IPS-18a (cell line): ENCODE data around the gene CREB3.

Experiments used
- H3K27ac ChIP-seq: one replicate; pipeline ENCODE4 v1.5.1; 2013; ENCODE audit warnings: low read length
- H3K27me3 ChIP-seq: one replicate; pipeline ENCODE4 v1.6.1; 2013; ENCODE audit warnings: mild to moderate bottlenecking, low read length; ENCODE audit not compliant: control insufficient read depth, insufficient read depth
- H3K36me3 ChIP-seq: one replicate; pipeline ENCODE4 v1.6.1; 2013; ENCODE audit warnings: low read depth, low read length; ENCODE audit not compliant: control insufficient read depth
- H3K4me1 ChIP-seq: one replicate; pipeline ENCODE4 v1.6.1; 2013; ENCODE audit warnings: low read depth, low read length; ENCODE audit not compliant: control insufficient read depth
- H3K4me3 ChIP-seq: one replicate; pipeline ENCODE4 v1.5.1; 2013; ENCODE audit warnings: low read length
- H3K9ac ChIP-seq: one replicate; pipeline ENCODE4 v1.6.1; 2013; ENCODE audit warnings: mild to moderate bottlenecking, low read length, moderate library complexity
- H3K9me3 ChIP-seq: one replicate; pipeline ENCODE4 v1.6.1; 2013; ENCODE audit warnings: low read depth, low read length; ENCODE audit not compliant: control insufficient read depth

Gene CREB3

GRCh38 chr9:35756275-35757225 is 24.1 kb downstream of the CREB3 start:
- Histone ChIP-seq H3K9me3 (no peaks in the 10 kb centered on the region), H3K27me3 (no peaks in the 10 kb centered on the region), H3K9ac (peak overlapping the region; percentile 77), H3K36me3 (peaks cover 21% of the 10 kb centered on the region), H3K27ac (no peak overlapping the region), H3K4me1 (peaks cover 6% of the 10 kb centered on the region), H3K4me3 (peak overlapping the region; percentile 76)

GRCh38 chr9:35757226-35757891 is 24.9 kb downstream of the CREB3 start:
- H3K4me1 ChIP-seq: peaks cover 6% of the 10 kb centered on the region
- no peaks in the 10 kb centered on the region for H3K27me3 ChIP-seq
- peak overlapping the region; percentile 44 for H3K27ac ChIP-seq
- H3K4me3 ChIP-seq: peak overlapping the region; percentile 76
- peak overlapping the region; percentile 77 for H3K9ac ChIP-seq
- no peaks in the 10 kb centered on the region for H3K9me3 ChIP-seq
- peaks cover 15% of the 10 kb centered on the region for H3K36me3 ChIP-seq

- peak overlapping the region; percentile 76 for H3K4me3 ChIP-seq
- no peaks in the 10 kb centered on the region for H3K27me3 ChIP-seq
- peaks cover 10% of the 10 kb centered on the region for H3K36me3 ChIP-seq
- peak overlapping the region; percentile 77 for H3K9ac ChIP-seq
- peaks cover 6% of the 10 kb centered on the region for H3K4me1 ChIP-seq
- H3K9me3 ChIP-seq: no peaks in the 10 kb centered on the region
- no peak overlapping the region for H3K27ac ChIP-seq
Measured at GRCh38 chr9:35757892-35758275, 25.4 kb downstream of the CREB3 start.

- peak overlapping the region; percentile 76 for H3K4me3 ChIP-seq
- H3K9me3 ChIP-seq: no peaks in the 10 kb centered on the region
- H3K4me1 ChIP-seq: peaks cover 6% of the 10 kb centered on the region
- H3K9ac ChIP-seq: no peak overlapping the region
- H3K36me3 ChIP-seq: peaks cover 4% of the 10 kb centered on the region
- H3K27ac ChIP-seq: no peak overlapping the region
- H3K27me3 ChIP-seq: no peaks in the 10 kb centered on the region
Measured at GRCh38 chr9:35758475-35759050, 26.1 kb downstream of the CREB3 start.

GRCh38 chr9:35759795-35760194 is 27.3 kb downstream of the CREB3 start:
- Histone ChIP-seq H3K9ac (no peak overlapping the region), H3K4me3 (no peak overlapping the region), H3K27ac (no peak overlapping the region), H3K36me3 (no peaks in the 10 kb centered on the region), H3K9me3 (no peaks in the 10 kb centered on the region), H3K27me3 (no peaks in the 10 kb centered on the region), H3K4me1 (peaks cover 6% of the 10 kb centered on the region)

- no peak overlapping the region for H3K27ac ChIP-seq
- H3K27me3 ChIP-seq: no peaks in the 10 kb centered on the region
- H3K4me1 ChIP-seq: peaks cover 6% of the 10 kb centered on the region
- H3K9ac ChIP-seq: no peak overlapping the region
- no peak overlapping the region for H3K4me3 ChIP-seq
- H3K36me3 ChIP-seq: no peaks in the 10 kb centered on the region
- no peaks in the 10 kb centered on the region for H3K9me3 ChIP-seq
Measured at GRCh38 chr9:35760651-35761050, 28.2 kb downstream of the CREB3 start.

- Histone ChIP-seq H3K4me1 (peaks cover 2% of the 10 kb centered on the region), H3K27ac (no peak overlapping the region)
Measured at GRCh38 chr9:35763181-35763580, 30.7 kb downstream of the CREB3 start.

GRCh38 chr9:35763803-35764202 is 31.3 kb downstream of the CREB3 start:
- Histone ChIP-seq H3K27ac (no peak overlapping the region), H3K27me3 (no peaks in the 10 kb centered on the region), H3K9me3 (no peaks in the 10 kb centered on the region), H3K4me3 (no peak overlapping the region), H3K36me3 (no peaks in the 10 kb centered on the region), H3K9ac (no peak overlapping the region), H3K4me1 (no peaks in the 10 kb centered on the region)

More at GRCh38 chr9:35763181-35763580, 30.7 kb downstream of the CREB3 start:
- Histone ChIP-seq H3K9ac (no peak overlapping the region), H3K4me3 (no peak overlapping the region), H3K9me3 (no peaks in the 10 kb centered on the region), H3K36me3 (no peaks in the 10 kb centered on the region), H3K27me3 (no peaks in the 10 kb centered on the region)

GRCh38 chr9:35766997-35767396 is 34.5 kb downstream of the CREB3 start:
- Histone ChIP-seq H3K9ac (no peak overlapping the region), H3K27me3 (no peaks in the 10 kb centered on the region), H3K4me1 (no peaks in the 10 kb centered on the region), H3K9me3 (no peaks in the 10 kb centered on the region), H3K36me3 (no peaks in the 10 kb centered on the region), H3K4me3 (no peak overlapping the region), H3K27ac (no peak overlapping the region)

GRCh38 chr9:35767458-35767857 is 35.0 kb downstream of the CREB3 start:
- Histone ChIP-seq H3K27me3 (no peaks in the 10 kb centered on the region), H3K4me3 (no peak overlapping the region), H3K36me3 (no peaks in the 10 kb centered on the region), H3K9me3 (no peaks in the 10 kb centered on the region), H3K9ac (no peak overlapping the region), H3K4me1 (no peaks in the 10 kb centered on the region), H3K27ac (no peak overlapping the region)

GRCh38 chr9:35769763-35770162 is 37.3 kb downstream of the CREB3 start:
- no peaks in the 10 kb centered on the region for H3K4me1 ChIP-seq
- no peaks in the 10 kb centered on the region for H3K36me3 ChIP-seq
- H3K27ac ChIP-seq: no peak overlapping the region
- no peaks in the 10 kb centered on the region for H3K9me3 ChIP-seq
- no peaks in the 10 kb centered on the region for H3K27me3 ChIP-seq
- H3K9ac ChIP-seq: no peak overlapping the region
- H3K4me3 ChIP-seq: no peak overlapping the region
